Prostate gland (tissue), 2 donors: ENCODE results near the gene TRIM54.

Source experiments
- POLR2A ChIP-seq: fragments of 450-650 bp; IDR thresholded peaks from one replicate; pipeline ENCODE4 v1.6.1; 2016; ENCODE audit warnings: antibody characterized with exemption, mild to moderate bottlenecking
- POLR2AphosphoS5 ChIP-seq: sonication (generic); formaldehyde crosslinking; IDR thresholded peaks from one replicate; pipeline ENCODE4 v1.6.1; 2017; ENCODE audit warnings: antibody characterized with exemption
- TF ChIP-seq, protein P1 (sequence below), 4 experiments: fragments of 200-600 bp in 2 of 4; fragments of 450-650 bp in 2 of 4; sonication (generic) in 2 of 4; IDR thresholded peaks; 1 replicate in 3 of 4; 2 replicates in 1 of 4; pipeline ENCODE4 v1.5.1; 2016 to 2019; ENCODE audit warnings: antibody characterized with exemption in 4 of 4, mild to moderate bottlenecking in 2 of 4, moderate library complexity in 2 of 4

DNA sequence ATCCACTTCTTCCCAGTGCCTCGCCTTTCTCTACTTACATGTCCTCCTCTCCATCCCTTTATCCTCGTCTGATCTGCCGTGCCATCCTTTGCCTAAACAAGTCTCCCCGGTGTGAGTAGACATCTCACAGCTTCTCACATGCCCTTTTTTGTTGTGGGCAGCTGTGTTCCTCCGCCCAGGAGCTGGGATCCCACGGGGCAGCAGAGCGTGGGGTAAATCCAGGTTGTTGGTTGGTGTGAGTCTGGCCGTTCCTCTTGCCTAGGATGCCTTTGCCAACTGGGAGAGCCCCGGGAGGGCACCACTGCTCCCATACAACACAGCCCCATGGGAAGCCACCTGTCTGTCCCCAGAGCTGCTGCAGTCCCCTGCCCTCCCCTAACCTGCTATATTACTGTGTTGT is 41.8 kb upstream of the TRIM54 start:
- TF ChIP-seq, protein P1, sequence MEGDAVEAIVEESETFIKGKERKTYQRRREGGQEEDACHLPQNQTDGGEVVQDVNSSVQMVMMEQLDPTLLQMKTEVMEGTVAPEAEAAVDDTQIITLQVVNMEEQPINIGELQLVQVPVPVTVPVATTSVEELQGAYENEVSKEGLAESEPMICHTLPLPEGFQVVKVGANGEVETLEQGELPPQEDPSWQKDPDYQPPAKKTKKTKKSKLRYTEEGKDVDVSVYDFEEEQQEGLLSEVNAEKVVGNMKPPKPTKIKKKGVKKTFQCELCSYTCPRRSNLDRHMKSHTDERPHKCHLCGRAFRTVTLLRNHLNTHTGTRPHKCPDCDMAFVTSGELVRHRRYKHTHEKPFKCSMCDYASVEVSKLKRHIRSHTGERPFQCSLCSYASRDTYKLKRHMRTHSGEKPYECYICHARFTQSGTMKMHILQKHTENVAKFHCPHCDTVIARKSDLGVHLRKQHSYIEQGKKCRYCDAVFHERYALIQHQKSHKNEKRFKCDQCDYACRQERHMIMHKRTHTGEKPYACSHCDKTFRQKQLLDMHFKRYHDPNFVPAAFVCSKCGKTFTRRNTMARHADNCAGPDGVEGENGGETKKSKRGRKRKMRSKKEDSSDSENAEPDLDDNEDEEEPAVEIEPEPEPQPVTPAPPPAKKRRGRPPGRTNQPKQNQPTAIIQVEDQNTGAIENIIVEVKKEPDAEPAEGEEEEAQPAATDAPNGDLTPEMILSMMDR (IDR thresholded peaks at IDR 0.05): no peak
- TF ChIP-seq POLR2A (no peak), POLR2AphosphoS5 (no peak)
